GM21786 (cell line): ENCODE measurements around the gene DNTTIP2.
A peak's percentile ranks its signal among the peaks of the same experiment; 100 is the strongest.
"Not testable (repeated sequence)": the region's sequence is repeated elsewhere in the genome, so short reads cannot be mapped to it uniquely, and the experiment has no call there.

Experiments used
- ATAC-seq: cut with Tn5 transposase; IDR thresholded peaks from one replicate; pipeline ENCODE4 v1.9.1; 2021; ENCODE audit not compliant: unreplicated experiment

DNTTIP2 gene

GRCh38 chr1:93842750-93843500 lies 36.1 kb downstream of the DNTTIP2 start:
- no peak for ATAC-seq

GRCh38 chr1:93841771-93842170 lies 37.2 kb downstream of the DNTTIP2 start:
- ATAC-seq, result no peak

GRCh38 chr1:93840956-93841482 lies 38.0 kb downstream of the DNTTIP2 start:
- no peak for ATAC-seq

DNA sequence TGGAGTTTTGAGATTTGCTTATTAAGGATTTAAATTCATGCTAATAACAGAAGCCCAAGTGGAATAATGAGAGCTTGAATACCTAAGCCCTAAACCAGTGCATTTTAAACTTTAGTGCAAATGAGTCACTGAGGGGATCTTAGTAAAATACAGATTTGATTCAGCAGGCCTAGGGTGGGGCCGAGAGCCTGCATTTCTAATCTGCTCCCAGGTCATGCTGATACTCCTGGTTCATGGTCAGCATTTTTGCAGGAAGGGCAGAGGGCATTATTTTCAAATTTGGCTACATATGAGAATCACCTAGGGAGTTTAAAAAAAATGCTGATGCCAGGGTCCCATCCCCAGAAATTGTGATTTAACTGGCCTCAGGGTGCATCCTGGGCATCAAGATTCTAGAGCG lies 39.3 kb downstream of the DNTTIP2 start:
- ATAC-seq, result no peak

- ATAC-seq, result no peak
These were observed 39.7 kb downstream of the DNTTIP2 start for GRCh38 chr1:93839307-93839706.

DNA sequence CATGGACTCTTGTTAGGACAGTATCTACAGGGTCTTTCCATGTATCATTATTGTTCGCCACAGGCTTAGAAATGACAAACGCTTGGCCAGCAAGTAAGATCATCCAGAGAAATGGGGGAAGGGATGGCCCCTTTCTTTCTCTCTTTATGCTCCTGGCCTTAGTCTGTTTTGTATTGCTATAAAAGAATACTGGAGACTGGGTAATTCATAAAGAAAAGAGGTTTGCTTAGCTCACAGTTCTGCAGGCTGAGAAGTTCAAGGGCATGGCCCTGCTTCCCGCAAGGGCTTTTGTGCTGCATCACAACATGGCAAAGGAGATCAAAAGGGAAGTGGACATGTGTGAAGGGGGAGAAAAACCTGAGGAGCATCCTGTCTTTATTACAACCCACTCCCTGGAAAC lies 41.0 kb downstream of the DNTTIP2 start:
- no peak for ATAC-seq

GRCh38 chr1:93833293-93833692 lies 45.7 kb downstream of the DNTTIP2 start:
- not testable (repeated sequence) for ATAC-seq

- ATAC-seq, result no peak
These were observed 49.9 kb downstream of the DNTTIP2 start for GRCh38 chr1:93829061-93829460.

GRCh38 chr1:93828367-93828755 lies 50.6 kb downstream of the DNTTIP2 start:
- ATAC-seq, result no peak

GRCh38 chr1:93827633-93828366 lies 51.2 kb downstream of the DNTTIP2 start:
- no peak for ATAC-seq

- no peak for ATAC-seq
These were observed 51.9 kb downstream of the DNTTIP2 start for GRCh38 chr1:93827128-93827527.

GRCh38 chr1:93824834-93825233 lies 54.2 kb downstream of the DNTTIP2 start:
- no peak for ATAC-seq

GRCh38 chr1:93822730-93823425 lies 56.1 kb downstream of the DNTTIP2 start:
- ATAC-seq, result no peak

DNA sequence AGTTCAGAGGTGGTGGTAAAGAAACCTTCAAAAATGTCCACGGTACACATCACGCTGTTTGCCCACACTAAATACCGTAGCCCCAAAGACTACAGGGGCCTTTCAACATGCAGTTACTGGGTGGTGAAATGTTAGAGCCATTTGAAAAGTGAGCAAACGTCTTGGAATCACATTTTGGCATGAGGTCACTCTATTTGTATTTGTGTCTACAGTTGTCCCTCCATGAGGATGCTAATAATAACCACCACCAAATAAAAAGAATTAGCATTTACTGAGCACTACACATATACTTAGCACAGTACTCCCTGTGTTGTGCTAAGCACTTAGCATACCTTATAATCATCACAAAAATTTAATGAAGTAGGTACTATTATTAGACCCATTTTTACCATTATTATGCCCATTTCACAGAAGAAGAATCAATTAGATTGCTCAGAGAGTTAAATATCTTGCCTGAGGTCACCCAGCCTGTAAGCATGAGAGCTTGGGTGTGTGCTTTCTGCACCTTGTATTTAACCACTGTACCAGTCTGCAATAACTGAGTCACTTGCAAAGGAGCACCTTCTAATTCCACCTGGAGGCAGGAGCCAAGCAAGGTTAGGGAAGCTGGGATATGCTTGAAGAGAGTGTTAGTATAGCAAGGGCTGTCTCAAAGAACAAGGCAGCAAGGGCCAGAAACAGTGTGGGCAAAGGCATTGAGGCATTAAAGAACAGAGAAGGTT lies 57.4 kb downstream of the DNTTIP2 start:
- ATAC-seq, result no peak

- no peak for ATAC-seq
These were observed 58.2 kb downstream of the DNTTIP2 start for GRCh38 chr1:93820554-93821422.

DNA sequence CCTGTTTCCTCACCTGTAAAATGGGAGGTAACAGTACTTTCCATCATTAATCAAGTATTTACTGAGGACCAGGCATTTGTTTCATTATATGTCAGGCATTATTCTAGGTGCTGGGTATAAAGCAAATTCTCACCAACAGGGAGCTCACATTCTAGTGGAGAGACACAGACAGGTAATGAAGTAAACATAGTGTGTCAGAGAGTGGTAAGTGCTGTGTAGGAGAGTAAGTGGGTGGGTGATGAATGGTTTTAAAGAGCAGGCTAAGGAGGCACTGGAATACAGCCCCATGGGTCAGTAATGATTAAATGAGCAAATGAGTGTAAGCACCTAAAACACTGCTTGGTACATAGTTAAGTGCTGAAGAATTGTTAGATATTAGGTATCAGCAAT lies 60.4 kb downstream of the DNTTIP2 start:
- ATAC-seq, result no peak

DNA sequence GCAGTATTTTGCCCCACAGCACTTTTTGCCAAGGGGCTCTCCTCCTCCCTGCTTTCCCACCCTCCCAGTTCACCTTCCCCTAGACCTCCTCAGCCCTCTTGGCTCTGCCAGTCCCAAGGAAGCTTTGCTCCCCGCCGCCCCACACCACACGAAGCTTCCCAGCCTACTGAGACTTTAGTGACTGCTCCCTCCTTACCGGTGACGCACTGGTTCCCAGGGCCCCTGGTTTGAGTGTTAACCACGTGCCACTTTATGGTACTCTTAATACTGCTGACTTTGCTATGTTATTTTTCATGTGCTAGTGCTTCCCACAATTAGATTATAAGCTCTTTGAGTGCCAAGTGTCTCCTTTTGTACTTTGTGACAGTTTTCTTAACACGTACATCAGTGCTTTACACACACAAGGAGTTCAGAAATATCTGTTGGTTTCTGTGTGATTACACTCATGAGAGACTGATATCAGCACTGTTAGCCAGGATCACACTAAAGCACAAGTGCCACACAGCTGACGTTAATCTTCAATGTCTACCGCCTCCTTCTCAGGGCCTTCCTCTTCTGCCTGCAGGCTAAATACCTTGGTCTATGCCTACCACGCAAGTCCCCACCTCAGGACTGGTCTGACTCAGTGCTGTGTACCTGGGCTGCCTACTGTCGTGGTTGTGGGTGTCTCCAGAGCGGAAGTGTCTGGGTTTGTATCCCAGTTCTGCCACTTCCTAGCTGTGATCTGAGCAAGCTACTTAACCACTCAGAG lies 61.0 kb downstream of the DNTTIP2 start:
- no peak for ATAC-seq

DNA sequence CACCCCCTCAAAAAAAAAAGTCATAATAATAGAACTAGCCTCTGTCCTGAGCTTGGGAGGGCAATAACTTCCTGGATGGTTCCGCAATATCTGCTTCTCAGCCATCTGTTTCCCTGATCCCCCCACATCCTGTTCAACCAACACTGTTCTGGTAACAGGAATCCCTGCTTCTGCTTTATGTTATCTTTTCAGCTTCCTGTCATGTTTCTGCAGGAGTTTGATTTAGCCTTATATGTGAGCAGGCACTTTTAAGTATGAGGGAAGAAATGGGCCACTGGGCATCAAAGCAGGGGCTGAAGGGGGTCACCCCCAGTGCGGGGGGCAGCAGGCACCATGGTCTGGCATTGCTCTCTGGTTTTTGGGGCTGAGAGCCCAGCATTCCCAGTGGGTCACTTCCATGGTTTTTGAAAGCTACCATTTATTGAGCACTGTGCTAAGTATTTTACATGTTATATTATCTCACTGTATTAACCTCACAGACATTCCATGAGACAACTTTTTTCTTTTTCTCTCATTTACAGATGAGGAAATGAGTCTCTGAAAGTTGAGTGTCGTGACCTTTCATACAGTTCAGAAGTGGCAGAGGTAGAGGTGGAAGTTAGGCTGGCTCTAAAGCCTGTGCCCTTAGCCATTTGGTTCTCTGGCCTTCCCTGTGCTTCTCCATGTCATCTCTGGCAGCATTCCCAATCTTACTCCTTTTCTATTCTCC lies 61.9 kb downstream of the DNTTIP2 start:
- peak; percentile 41 for ATAC-seq
